GM19452 (cell line): ENCODE data around the gene DTX1.
"Not testable (repeated sequence)": the region's sequence is repeated elsewhere in the genome, so short reads cannot be mapped to it uniquely, and the experiment has no call there.

Experiments
- ATAC-seq: cut with Tn5 transposase; IDR thresholded peaks from one replicate; pipeline ENCODE4 v1.9.1; 2021; ENCODE audit not compliant: unreplicated experiment

Gene DTX1

DNA sequence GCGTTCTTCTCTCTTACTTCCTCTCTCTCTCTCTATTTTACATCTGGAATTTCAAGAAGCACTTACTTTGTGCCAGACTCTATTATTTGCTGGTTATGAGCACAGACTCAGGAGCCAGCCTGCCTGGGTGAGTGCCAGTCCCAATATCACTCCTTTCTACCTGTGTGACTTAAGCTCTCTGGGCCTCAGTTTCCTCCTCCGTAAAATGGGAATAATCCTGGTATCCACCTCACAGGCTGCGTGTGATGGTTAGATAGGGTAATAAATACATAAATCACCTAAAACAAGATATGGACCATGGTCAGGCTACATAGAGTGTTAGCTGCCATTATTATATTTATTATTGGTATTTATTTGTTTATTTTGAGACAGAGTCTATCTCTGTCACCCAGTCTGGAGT lies 54.7 kb downstream of the DTX1 start:
- no peak for ATAC-seq

DNA sequence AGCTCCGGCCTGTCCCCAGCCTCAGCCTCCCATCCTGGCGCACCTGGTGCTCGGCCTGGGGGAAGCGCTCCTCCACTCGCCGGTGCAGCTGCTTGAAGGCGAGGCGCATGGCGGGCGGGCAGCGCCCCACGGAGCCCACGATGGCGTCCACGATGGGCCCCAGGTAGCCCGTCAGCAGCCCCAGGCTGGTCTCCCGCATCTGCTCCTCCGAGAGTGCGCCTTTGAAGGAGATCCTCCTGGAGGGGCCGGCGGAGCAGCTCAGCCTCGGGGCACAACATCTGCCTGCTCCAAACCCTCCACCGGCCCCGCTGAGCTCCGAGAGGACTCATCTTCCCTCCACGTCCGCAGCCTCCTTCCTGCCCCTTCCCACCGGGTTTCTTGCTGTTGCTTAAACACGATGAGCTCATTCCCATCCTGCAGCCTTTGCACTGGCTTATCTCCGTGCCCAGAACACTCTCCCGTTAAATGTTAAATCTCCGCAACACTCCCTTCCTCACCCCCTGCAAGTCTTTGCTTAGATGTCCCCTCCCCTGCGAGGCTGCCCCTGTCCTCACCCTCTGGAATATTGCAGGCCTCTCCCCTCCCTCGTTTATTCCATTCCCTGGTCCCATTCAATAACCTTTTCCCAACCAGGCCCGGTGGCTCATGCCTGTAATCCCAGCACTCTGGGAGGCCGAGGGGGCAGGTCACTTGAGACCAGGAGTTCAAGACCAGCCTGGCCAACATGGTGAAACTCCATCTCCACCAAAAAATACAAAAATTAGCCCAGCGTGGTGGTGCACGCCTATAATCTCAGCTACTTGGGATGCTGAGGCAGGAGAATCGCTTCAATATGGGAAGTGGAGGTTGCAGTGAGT lies 55.7 kb downstream of the DTX1 start:
- no peak for ATAC-seq

DNA sequence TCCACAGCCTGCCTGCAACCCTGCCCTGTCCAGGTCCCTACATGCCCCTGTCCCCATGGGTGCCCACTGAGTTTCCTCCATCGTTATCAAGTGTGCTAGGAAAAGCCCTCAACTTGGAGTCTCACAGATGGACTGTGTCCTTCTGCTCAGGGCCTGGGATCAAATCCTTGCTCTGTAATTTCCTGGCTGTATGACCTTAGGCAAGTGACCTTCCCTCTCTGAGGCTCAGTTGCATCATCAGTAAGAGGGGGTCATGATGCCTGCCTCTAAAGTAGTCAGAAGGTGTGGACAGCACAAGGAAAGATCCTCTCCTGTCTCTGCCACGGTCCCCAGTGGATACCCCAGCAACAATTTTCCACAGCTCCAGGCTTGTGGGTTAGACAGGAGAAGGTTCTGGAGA lies 56.9 kb downstream of the DTX1 start:
- ATAC-seq, result no peak

DNA sequence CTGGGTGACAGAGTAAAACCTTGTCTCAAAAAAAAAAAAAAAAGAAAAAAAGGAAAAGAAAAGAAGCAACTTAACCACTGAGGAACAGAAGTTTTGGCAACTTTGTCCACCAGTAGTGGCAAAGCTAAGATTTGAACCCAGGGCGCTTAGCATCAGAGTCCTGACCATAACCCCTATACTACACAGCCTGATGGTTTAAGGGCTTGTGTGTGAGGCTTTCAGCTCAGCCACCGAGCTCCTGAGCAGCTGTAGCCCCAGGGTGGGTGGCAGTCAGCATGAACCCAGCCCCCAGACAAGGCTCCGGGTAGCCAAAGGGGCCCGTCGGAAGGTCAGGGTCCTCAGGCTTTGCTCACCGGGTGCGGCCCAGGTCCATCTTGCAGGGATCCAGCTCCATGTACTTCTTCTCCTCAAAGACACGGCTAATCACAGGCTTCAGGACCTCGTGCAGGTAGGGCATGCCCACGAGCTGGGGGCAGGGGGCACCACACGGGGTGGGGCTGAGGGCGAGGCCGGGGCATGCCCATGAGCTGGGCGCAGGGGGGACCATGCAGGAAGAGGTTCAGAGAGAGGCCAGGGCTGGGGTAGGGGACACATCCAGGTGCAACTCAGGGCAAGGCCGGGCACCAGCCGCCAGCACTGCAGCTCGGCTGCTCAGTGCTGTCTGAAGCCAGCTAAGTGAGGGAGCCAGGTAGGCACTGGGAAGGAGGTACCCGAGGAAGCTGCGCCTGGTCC lies 58.1 kb downstream of the DTX1 start:
- no peak for ATAC-seq

DNA sequence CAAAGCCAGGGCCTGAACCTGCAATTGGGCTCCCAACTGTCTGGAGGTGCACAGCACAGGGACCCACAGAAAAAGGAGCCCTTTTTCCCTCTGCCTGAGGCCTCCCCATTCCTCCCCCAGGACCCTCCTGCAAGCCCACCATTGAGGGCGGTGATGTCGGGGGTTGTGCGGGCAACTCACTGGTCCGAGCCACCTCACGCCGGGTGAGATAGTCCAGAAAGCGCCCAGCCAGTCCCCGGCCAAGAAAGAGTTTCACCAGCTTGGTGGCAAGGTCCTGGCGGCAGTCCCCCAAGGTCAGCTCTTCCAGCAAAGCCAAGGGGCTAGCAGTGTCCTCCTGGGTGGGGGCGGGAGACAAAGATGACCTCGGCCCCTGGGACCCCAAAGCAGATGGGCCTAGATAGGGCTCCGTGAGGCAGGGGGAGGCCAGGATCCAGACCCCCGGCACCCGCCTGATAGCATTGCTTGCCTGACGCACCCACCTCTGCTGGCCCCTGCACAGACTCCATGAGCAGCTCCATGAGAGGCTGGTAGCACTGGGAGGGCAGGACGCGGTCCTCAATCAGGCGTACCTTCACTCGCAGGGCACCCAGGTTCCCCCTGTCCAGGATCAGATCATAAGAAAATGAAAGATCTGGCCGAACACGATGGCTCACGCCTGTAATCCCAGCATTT lies 59.1 kb downstream of the DTX1 start:
- no peak for ATAC-seq

DNA sequence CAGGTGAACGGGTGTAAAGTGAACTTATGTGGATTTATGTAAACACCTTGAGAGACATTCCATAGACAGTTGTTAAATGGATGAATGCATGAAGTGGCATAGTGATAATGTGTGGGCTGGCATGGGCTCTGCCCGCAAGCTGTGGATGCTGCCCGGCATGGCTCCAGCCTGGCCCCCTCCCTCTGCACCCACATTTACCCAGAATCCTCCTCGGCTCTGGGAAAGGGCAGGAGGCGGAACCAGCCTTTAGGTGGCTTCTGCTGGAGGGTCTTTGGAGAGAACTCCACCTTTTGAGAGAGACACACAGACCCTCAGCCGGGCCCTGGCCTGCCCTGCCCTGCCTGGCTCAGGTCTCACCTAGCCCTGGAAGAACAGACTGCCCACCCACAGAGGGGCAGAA lies 60.3 kb downstream of the DTX1 start:
- ATAC-seq, result no peak

DNA sequence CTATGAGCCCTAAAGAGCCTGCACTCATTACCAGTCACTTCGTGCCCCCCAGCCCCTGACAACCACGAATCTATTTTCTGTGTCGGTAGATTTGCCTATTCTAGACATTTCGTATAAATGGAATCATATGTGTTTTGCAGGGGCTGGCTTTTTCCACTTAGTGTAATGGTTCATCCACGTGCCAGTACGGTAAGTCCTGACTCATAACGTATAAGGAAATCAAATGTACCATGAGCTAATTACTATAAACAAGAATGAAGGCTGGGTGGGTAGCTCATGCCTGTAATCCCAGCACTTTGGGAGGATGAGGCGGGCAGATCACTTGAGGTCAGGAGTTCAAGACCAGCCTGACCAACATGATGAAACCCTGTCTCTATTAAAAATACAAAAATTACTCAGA lies 61.2 kb downstream of the DTX1 start:
- not testable (repeated sequence) for ATAC-seq

DNA sequence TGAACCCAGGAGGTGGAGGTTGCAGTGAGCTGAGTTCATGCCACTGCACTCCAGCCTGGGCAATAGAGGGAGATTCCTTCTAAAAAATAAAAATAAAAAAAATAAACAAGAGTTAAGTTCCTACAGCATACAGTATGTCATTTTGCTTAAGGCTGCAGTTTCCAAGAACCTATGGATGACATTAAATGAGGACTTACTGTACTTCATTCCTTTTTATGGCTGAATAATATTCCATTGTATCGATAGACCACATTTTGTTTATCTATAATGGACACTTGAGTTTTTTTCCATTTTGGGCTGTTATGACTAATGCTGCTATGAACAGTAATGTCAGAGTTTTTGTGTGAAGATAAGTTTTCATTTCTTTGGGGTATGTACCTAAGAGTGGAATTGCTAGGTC lies 61.6 kb downstream of the DTX1 start:
- ATAC-seq, result no peak

DNA sequence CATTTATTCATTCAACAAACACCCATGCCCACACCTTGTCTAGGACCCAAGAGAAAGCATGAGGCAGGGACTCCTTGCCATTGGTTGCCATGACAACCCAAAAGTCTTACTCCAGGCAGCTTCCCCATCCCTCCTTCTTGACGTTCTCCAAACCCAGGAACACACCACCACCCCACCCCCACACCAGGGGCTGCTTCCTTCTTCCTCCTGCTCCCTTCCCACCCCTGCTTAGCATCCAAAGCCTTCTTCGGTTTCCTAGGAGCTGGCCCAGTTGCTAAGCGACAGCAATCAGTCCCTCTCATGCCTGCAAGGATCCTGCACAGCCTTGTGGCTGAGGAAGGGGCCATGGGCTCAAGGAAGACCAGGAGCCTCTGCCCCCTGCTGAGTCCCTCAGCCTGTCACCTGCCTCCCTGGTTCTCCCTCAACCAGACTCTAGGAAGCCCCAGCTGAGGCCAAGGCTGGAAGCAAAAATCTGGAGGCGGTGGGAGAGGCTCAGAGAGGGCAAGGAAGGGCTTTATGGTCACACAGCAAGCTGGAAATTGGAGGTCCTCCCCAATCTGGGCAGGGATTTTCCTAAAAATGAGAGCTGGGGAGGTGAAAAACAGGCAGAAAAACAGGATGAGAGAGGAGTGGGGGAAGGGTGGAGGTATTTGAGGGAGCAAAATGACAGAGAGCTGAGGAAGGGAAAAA lies 63.6 kb downstream of the DTX1 start:
- no peak for ATAC-seq

DNA sequence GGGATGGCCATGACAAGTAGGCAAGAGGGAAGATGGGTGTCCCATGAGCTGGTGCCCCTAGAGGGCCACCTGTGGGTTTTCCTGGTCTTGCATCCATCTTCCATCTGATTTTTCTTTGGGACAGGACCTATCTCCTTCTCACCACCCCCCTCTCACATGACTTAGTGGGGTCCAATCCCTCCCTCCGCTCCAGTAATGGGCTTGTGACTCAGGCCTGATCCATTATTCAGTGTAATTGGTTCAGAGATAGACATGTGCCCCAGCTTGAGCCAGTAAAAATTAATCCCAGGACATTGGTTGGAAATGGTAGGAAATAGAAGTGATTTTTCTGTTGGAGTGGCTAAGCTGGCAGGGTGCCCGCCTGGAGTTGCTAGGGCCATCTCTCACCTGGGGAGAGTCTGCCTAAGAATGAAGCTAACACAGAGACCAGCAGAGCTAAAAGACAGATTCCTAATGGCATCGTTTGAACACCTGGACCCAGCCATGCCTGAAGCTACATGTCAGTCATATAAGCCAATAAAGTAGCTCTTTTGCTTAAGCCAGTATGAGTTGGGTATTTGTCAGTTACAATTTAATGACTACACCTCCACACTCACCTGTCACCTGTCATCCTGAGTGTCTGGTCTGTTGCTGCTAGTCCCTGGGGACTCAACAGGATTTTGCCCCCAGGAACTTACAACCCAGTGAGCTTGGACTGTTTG lies 64.3 kb downstream of the DTX1 start:
- ATAC-seq, result no peak

DNA sequence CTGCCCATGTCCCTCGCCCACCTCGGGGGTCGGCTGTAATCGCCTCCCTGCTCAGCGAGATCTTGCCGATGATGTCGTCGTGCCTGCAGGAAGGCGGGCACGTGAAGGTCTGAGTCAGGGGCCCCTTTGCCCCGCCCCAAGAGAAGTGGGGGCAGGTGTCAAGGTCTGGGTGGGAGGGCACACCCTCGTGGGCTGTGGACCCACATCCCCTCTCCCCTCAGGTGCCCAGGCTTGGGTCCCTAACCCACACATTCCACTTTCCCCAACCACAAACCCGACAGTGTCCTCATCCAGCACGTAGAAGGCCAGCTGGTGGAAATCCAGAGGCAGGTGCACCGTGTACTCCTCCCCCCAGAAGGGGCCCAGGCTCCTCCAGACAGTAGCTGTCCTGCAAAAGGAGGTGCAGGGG lies 71.3 kb downstream of the DTX1 start:
- no peak for ATAC-seq

DNA sequence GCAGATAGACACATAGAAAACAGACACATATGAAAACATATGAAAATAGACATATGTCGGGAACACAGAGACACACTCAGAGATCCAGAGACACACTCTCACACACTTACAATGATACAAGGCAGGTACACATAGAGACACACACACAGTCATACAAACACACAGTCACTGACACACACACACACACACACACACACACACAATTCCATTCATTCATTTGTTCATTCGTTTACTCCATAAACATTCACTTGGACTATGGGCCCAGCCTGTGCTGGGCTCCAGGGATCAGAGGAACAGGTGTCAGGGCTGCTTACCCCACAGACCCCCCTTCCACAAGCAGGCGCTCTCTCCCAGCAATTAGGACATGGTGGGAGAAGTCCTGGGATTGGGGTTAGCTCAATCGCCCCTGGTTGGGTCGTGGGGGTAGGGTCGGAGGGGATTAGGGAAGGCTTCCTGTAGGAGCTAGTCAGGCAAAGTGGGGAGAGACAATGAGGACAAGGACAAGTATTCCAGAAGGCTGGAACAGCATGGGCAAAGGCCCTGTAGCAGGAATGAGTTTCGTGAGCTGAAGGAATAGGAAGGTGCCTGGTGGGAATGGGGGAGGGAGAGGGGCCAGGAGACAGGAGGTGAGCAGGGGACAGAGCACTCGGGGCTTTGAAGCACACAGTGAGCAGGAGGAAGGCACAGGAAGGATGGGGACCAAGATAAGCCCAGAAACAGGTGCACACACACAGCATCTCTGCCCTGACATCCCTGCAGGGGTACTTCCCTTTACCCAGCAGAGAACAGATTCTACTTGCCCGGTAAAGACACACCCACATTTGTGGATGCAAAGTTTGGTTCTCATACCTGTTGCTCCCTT lies 72.5 kb downstream of the DTX1 start:
- no peak for ATAC-seq

DNA sequence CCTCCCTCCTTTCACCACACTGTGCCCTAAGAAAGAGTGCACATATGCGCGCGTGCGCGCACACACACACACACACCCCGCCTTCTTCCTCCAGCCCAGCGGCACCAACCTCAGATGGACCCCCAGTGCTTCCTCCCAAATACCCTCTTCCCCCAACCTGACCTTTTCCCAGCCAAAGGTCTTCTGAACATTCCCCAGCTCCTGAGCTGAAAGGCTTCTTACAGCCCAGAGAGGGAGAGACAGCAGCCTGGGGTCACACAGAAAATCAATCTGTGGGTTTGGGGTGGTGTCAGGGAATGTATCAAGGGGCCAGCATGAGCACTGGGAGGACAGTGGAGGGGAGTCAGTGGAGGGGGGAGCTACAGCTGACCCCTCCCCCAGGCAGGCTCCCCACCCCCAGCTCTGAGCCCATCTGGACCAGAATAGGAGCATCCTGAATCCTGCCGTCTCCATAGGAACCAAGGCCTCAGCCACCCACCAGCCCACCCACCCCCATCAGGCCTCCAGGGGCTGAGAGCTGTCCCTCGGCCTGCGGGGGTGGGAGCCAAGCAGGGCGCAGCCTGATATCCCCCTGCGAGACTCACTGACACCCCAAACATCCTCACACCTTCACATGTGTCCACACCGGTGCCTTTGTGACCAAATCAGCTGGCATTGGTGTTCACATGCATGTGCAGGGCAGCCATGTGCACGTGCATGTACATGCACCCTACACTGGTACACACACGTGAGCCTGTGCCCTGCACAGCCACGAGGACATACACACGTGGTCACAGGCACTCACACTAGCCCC lies 73.3 kb downstream of the DTX1 start:
- no peak for ATAC-seq

DNA sequence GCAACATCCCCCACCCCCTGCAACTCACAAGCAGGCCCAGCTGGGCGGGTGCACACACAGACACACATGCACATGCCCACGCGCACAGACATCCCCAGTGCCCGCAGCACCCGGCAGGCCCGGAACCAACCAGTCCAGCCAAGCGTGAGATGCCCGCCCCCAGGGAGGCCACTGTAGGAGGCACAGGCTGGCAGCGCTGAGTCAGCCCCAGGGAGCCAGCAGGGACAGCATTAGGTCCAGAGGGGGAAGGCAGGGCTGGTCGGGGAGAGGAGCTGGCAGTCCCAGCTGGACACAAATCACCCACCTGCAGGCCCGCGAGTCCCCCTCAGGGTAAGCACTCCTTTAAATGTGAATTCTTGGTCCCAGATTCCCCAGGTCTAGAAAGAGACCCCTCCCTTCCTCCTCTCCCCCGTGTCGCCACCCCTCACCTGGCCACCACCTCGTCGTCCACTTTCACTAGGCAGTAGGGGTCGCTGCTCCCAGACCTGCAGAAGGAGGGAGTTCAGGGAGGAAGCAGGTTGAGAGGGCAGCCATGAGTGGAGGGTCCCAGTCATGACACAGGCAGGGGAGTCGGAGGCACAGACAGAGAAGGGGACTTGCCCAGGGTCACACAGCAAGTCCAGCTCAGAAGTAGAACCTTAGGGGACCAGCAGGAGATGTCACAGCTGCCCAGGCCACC lies 74.1 kb downstream of the DTX1 start:
- ATAC-seq, result no peak

DNA sequence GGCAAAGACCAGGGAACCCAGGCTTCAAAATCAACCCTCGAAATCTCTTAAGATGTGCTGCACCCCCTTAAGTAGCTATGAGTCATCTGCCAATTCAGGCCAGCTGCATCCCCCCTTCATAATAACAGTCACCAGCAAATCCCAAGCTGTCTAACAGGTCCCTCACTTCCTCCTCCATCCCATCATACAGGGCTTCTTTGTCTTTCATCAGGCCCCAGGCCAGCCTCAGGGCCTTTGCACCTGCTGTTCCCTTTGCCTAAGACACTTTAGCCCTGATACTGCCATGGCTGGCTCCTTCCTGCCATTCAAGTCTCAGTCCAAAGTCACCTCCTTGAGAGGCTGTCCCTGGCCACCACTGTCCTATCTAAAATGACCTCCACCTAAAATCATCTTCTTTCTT lies 75.0 kb downstream of the DTX1 start:
- no peak for ATAC-seq

DNA sequence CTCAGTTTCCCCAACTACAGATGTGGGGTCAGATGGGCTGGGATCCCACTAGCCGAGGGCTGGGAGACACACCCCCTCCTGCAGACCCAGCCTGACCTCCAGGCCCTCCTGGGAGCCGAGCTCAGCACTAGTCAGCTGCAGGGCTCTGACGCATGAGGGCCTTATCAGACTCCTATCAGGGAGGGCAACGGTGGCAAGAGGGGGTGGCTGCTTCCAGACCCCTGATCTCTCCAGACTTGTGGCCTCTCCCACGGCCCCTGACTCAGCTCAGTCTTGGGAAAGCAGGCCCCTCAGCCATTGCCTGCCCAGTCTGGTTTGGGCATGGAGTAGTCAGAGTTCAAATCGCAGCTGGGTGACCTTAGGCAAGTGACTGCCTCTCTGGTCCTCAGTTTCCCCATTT lies 76.5 kb downstream of the DTX1 start:
- ATAC-seq, result no peak

DNA sequence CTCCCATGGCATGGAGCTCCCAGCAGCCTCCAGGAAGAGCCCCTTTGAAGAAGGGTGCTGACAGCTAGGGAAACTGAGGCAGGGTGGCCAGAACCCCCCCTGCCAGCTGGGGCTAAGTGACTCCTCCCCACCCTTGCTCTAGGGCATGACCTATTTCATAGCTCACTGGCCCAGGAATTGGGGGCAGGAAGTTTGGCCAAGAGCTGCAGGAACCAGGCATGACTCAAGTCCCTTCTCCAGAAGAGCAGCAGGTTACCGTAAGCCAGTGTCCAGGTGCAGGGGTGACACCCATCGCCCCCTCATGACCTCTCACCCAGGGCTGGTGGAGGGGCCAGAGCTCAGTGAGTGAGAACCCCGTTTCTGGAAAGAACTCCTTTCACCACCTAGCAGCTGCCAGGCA lies 77.1 kb downstream of the DTX1 start:
- no peak for ATAC-seq

DNA sequence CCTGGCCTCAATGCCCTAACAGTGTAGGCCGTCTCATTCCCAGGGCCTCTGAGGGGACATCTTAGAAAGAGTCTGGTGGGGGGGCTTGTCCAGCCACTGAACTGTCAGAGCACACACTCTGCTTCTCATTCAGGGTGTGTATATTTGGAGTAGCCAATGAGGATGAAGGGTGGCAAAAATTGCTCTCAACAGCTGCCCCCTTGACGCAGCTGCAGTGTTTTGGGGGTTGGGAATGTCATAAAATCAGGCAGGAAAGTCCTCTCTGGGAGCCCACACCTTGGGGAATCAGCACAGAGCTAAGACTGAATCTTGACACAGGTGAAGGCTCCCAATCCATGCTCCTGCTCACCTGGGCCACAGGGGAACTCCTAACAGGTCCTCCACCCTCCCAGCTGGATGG lies 77.5 kb downstream of the DTX1 start:
- ATAC-seq, result no peak
